ENCODE data around the gene ANKRD17.
"Not testable (repeated sequence)": the region's sequence is repeated elsewhere in the genome, so short reads cannot be mapped to it uniquely, and the experiment has no call there.

The ANKRD17 gene, protein sequence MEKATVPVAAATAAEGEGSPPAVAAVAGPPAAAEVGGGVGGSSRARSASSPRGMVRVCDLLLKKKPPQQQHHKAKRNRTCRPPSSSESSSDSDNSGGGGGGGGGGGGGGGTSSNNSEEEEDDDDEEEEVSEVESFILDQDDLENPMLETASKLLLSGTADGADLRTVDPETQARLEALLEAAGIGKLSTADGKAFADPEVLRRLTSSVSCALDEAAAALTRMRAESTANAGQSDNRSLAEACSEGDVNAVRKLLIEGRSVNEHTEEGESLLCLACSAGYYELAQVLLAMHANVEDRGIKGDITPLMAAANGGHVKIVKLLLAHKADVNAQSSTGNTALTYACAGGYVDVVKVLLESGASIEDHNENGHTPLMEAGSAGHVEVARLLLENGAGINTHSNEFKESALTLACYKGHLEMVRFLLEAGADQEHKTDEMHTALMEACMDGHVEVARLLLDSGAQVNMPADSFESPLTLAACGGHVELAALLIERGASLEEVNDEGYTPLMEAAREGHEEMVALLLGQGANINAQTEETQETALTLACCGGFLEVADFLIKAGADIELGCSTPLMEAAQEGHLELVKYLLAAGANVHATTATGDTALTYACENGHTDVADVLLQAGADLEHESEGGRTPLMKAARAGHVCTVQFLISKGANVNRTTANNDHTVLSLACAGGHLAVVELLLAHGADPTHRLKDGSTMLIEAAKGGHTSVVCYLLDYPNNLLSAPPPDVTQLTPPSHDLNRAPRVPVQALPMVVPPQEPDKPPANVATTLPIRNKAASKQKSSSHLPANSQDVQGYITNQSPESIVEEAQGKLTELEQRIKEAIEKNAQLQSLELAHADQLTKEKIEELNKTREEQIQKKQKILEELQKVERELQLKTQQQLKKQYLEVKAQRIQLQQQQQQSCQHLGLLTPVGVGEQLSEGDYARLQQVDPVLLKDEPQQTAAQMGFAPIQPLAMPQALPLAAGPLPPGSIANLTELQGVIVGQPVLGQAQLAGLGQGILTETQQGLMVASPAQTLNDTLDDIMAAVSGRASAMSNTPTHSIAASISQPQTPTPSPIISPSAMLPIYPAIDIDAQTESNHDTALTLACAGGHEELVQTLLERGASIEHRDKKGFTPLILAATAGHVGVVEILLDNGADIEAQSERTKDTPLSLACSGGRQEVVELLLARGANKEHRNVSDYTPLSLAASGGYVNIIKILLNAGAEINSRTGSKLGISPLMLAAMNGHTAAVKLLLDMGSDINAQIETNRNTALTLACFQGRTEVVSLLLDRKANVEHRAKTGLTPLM (N-terminal part only)

DNA sequence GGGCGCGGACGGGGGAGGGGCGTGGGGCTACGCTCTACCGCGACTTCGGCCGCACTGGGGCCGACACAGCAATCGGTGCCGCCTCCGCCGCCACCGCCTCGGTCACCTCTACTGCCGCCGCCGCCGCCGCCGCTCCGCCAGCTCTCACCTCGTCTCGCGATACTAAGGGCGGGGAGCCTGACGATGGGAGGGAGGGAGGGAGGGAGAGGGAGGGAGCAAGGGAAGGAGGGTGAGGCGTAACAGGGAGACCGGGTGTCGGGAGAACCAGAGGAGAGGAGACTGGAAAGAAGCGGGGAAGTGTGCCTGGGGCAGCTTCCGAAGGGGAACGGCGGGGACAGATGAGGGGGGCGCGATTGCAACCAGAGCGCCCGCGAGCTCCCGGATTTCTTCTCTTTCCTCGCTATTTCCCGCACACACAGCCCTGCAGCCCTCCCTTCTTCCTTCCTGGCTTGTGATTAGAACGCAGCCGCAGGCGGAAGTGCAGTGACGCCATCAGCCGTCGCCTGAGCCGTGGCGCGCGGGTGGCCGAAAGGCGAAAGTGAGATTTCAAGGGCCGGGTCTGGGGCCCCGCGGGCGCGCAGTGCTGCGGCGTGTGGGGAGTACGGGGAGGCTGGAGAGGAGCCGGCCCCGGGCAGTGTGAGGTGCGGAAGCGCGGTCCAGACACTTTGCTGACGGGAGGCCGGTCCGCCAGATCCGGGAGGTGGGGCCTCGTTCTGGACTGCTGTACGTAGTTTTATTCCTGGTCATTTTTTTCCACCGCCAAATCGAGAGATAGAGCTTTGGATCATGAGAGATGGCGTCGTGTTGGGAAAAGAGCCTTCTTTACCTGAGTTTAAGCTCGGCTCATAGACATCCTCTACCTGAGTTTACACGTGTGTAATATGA is at the start of gene ANKRD17:
ANKRD17 (minus strand) TSS at position 113 of the 885 bp plus-strand sequence. CDS start 130 bp downstream, outside the sequence.
- Mint-ChIP-seq H3K27me3 (no peaks in the 10 kb centered on the region), H3K4me1 (ENCODE audit: low read depth) (peaks cover 67% of the 10 kb centered on the region), H3K4me3 (peak within 1 kb of the TSS; percentile 98), H3K27ac (peak within 1 kb of the TSS; percentile 99), H3K9me3 (no peaks in the 10 kb centered on the region), H3K36me3 (ENCODE audit: low read depth) (peaks cover 29% of the 10 kb centered on the region)

GRCh38 chr4:73308286-73308685 is 49.7 kb upstream of the ANKRD17 start:
- Mint-ChIP-seq H3K36me3 (ENCODE audit: low read depth) (no peaks in the 10 kb centered on the region), H3K4me1 (ENCODE audit: low read depth) (no peaks in the 10 kb centered on the region), H3K27ac (no peak overlapping the region), H3K4me3 (no peak overlapping the region), H3K27me3 (no peaks in the 10 kb centered on the region), H3K9me3 (no peaks in the 10 kb centered on the region)

- H3K36me3 Mint-ChIP-seq (ENCODE audit: low read depth), result no peaks in the 10 kb centered on the region
- no peak overlapping the region for H3K4me3 Mint-ChIP-seq
- H3K27me3 Mint-ChIP-seq, result no peaks in the 10 kb centered on the region
- H3K27ac Mint-ChIP-seq, result no peak overlapping the region
- H3K9me3 Mint-ChIP-seq, result peaks cover 4% of the 10 kb centered on the region
- H3K4me1 Mint-ChIP-seq (ENCODE audit: low read depth), result no peaks in the 10 kb centered on the region
These were observed 45.1 kb upstream of the ANKRD17 start for GRCh38 chr4:73303711-73304110.

GRCh38 chr4:73299548-73300280 is 41.1 kb upstream of the ANKRD17 start:
- Mint-ChIP-seq H3K36me3 (ENCODE audit: low read depth) (peaks cover 9% of the 10 kb centered on the region), H3K27ac (no peak overlapping the region), H3K9me3 (peaks cover 25% of the 10 kb centered on the region), H3K27me3 (no peaks in the 10 kb centered on the region), H3K4me1 (ENCODE audit: low read depth) (no peaks in the 10 kb centered on the region), H3K4me3 (no peak overlapping the region)

GRCh38 chr4:73292661-73293060 is 34.1 kb upstream of the ANKRD17 start:
- peaks cover 27% of the 10 kb centered on the region for H3K36me3 Mint-ChIP-seq (ENCODE audit: low read depth)
- H3K9me3 Mint-ChIP-seq, result peaks cover 30% of the 10 kb centered on the region
- not testable (repeated sequence) for H3K4me1 Mint-ChIP-seq (ENCODE audit: low read depth); H3K27ac Mint-ChIP-seq; H3K27me3 Mint-ChIP-seq; H3K4me3 Mint-ChIP-seq

- H3K4me1 Mint-ChIP-seq (ENCODE audit: low read depth), result no peaks in the 10 kb centered on the region
- peaks cover 5% of the 10 kb centered on the region for H3K9me3 Mint-ChIP-seq
- no peak overlapping the region for H3K4me3 Mint-ChIP-seq
- H3K27ac Mint-ChIP-seq, result no peak overlapping the region
- peaks cover 49% of the 10 kb centered on the region for H3K36me3 Mint-ChIP-seq (ENCODE audit: low read depth)
- H3K27me3 Mint-ChIP-seq, result no peaks in the 10 kb centered on the region
These were observed 23.4 kb upstream of the ANKRD17 start for GRCh38 chr4:73281982-73282381.

GRCh38 chr4:73281396-73281795 is 22.8 kb upstream of the ANKRD17 start:
- no peak overlapping the region for H3K27ac Mint-ChIP-seq
- no peaks in the 10 kb centered on the region for H3K4me1 Mint-ChIP-seq (ENCODE audit: low read depth)
- no peaks in the 10 kb centered on the region for H3K27me3 Mint-ChIP-seq
- peaks cover 46% of the 10 kb centered on the region for H3K36me3 Mint-ChIP-seq (ENCODE audit: low read depth)
- no peak overlapping the region for H3K4me3 Mint-ChIP-seq
- peaks cover 5% of the 10 kb centered on the region for H3K9me3 Mint-ChIP-seq

DNA sequence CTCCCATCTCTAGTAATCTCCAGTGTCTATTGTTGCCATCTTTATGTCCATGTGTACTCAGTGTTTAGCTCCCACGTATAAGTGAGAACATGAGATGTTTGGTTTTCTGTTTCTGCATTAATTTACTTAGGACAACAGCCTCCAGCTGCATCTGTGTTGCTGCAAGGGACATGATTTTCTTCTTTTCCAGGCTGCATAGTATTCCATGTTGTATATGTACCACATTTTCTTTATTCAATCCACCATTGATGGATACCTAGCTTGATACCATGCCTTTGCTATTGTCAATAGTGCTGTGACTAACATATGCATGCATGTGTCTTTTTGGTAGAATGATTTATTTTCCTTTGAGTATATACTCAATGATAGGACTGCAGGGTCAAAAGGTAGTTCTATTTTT is 18.6 kb upstream of the ANKRD17 start:
- peaks cover 4% of the 10 kb centered on the region for H3K4me1 Mint-ChIP-seq (ENCODE audit: low read depth)
- no peak overlapping the region for H3K27ac Mint-ChIP-seq
- no peak overlapping the region for H3K4me3 Mint-ChIP-seq
- peaks cover 32% of the 10 kb centered on the region for H3K36me3 Mint-ChIP-seq (ENCODE audit: low read depth)
- no peaks in the 10 kb centered on the region for H3K27me3 Mint-ChIP-seq
- H3K9me3 Mint-ChIP-seq, result peaks cover 8% of the 10 kb centered on the region

DNA sequence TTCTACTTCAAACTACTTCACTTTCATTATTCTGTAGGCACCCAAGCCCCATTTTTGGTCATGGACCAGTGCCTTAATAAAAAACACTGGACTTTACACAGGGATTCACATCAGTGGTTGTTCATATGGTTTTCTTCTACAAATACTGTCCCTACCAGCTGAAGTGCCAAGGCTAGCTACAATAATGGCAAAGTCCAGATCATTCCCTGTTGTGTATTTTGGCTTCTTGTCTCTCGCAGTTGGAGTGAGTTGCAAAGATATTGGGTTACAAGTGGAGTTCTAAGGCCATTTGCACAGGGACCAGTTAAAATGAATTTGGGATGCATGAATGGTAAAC is 16.7 kb upstream of the ANKRD17 start:
- Mint-ChIP-seq H3K4me1 (ENCODE audit: low read depth) (peaks cover 4% of the 10 kb centered on the region), H3K27me3 (no peaks in the 10 kb centered on the region), H3K4me3 (no peak overlapping the region), H3K27ac (no peak overlapping the region), H3K36me3 (ENCODE audit: low read depth) (peaks cover 21% of the 10 kb centered on the region), H3K9me3 (peaks cover 8% of the 10 kb centered on the region)

DNA sequence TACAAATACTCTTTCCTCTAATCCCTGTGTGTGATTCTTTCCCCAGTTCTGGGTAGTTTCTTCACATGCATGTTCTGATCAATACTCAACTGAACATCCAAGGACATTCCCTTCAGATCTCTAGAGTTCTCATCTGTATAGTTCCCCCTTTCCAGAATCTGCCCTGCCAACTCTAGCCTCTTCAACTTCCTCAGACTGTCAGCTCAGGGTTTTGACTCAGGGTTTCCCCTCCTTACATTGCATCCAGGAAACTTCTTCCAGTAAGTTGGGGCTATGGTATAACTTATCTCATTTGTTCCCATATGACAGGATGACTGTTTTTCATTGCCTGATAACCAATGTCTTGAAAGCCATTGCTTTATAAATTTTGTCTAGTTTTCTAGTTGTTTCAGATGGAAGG is 14.2 kb upstream of the ANKRD17 start:
- Mint-ChIP-seq H3K27ac (no peak overlapping the region), H3K27me3 (no peaks in the 10 kb centered on the region), H3K9me3 (peaks cover 3% of the 10 kb centered on the region), H3K4me1 (ENCODE audit: low read depth) (peaks cover 4% of the 10 kb centered on the region), H3K4me3 (no peak overlapping the region), H3K36me3 (ENCODE audit: low read depth) (peaks cover 10% of the 10 kb centered on the region)

DNA sequence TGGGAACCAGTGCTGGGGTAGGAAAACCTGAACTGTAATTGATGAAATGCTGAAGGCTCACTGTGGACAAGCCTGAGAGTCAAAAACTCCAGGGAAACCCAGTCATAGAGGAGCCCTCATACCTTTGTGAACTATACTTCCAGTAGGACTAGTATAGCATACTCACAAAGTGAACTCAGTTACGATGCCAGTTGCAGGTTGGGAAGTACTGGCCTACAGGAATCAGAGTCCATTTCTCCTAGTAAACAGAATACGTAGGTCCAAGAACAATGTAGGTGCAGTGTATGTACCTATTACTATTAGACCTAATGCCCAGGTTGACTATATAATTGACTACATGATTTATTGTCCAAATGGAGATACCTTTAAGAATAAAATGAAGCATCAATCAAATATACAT is 8.5 kb upstream of the ANKRD17 start:
- peaks cover 3% of the 10 kb centered on the region for H3K36me3 Mint-ChIP-seq (ENCODE audit: low read depth)
- peaks cover 5% of the 10 kb centered on the region for H3K4me1 Mint-ChIP-seq (ENCODE audit: low read depth)
- no peak overlapping the region for H3K4me3 Mint-ChIP-seq
- H3K27ac Mint-ChIP-seq, result no peak overlapping the region
- no peaks in the 10 kb centered on the region for H3K27me3 Mint-ChIP-seq
- H3K9me3 Mint-ChIP-seq, result no peaks in the 10 kb centered on the region

GRCh38 chr4:73259571-73260090 is 1.0 kb upstream of the ANKRD17 start:
- no peaks in the 10 kb centered on the region for H3K27me3 Mint-ChIP-seq
- peak overlapping the region; percentile 98 for H3K4me3 Mint-ChIP-seq
- H3K9me3 Mint-ChIP-seq, result no peaks in the 10 kb centered on the region
- peak overlapping the region; percentile 99 for H3K27ac Mint-ChIP-seq
- peaks cover 61% of the 10 kb centered on the region for H3K4me1 Mint-ChIP-seq (ENCODE audit: low read depth)
- H3K36me3 Mint-ChIP-seq (ENCODE audit: low read depth), result peaks cover 27% of the 10 kb centered on the region

- H3K4me3 Mint-ChIP-seq, result peak overlapping the region; percentile 98
- H3K27me3 Mint-ChIP-seq, result no peaks in the 10 kb centered on the region
- H3K4me1 Mint-ChIP-seq (ENCODE audit: low read depth), result peaks cover 71% of the 10 kb centered on the region
- H3K27ac Mint-ChIP-seq, result peak overlapping the region; percentile 99
- H3K36me3 Mint-ChIP-seq (ENCODE audit: low read depth), result peaks cover 33% of the 10 kb centered on the region
- H3K9me3 Mint-ChIP-seq, result no peaks in the 10 kb centered on the region
These were observed 237 bp downstream of the ANKRD17 start for GRCh38 chr4:73258436-73258685.
